Activated naive CD8-positive, alpha-beta T cell treated with anti-CD3 and anti-CD28 coated beads, Interleukin-2, amount 10 ng/mL, durations not matched to agents 7 days and 5 days (primary cell): Measurements from ENCODE around the gene MBTPS2. TPM values are rescaled to one million over a fixed set of nuclear protein-coding genes. Genes with fewer than 3 reads are reported as not detected.
"Not testable (repeated sequence)": the region's sequence is repeated elsewhere in the genome, so short reads cannot be mapped to it uniquely, and the experiment has no call there.

Experiments
- ATAC-seq: fragments of 150-1000 bp; cut with Tn5 transposase; one replicate; pipeline ENCODE4 v1.10.0; 2021; ENCODE audit warnings: low read depth, moderate library complexity
- POLR2A ChIA-PET: fragments of 350-600 bp; sonication (Branson Sonifier 250); formaldehyde crosslinking; loops from one replicate; lab custom pipeline; 2021; ENCODE audit warnings: antibody characterized with exemption; lab: Charles Lee
- DNase-seq: peaks from one replicate; pipeline ENCODE4 v3.0.0; 2021
- H3K27ac Mint-ChIP-seq: one replicate; pipeline ENCODE4 v1.8.0; 2022; ENCODE audit warnings: mild to moderate bottlenecking, mixed read lengths
- H3K27me3 Mint-ChIP-seq: one replicate; pipeline ENCODE4 v1.8.0; 2022; ENCODE audit warnings: mild to moderate bottlenecking, moderate library complexity, mixed read lengths
- H3K36me3 Mint-ChIP-seq: one replicate; pipeline ENCODE4 v1.8.0; 2021; ENCODE audit warnings: mild to moderate bottlenecking, mixed read lengths
- H3K4me1 Mint-ChIP-seq: one replicate; pipeline ENCODE4 v1.8.0; 2021; ENCODE audit warnings: mixed read lengths
- H3K4me3 Mint-ChIP-seq: one replicate; pipeline ENCODE4 v1.8.0; 2022; ENCODE audit warnings: mild to moderate bottlenecking, moderate library complexity, mixed read lengths
- H3K9me3 Mint-ChIP-seq: one replicate; pipeline ENCODE4 v1.8.0; 2021; ENCODE audit warnings: mixed read lengths
- total RNA-seq, 2 experiments: library from RNA; stranded (reverse); gene quantifications; one replicate each; pipeline ENCODE4 v1.2.3, GENCODE V29; 2021

Gene MBTPS2
- total RNA-seq: 1 to 10 TPM; 8.1 to 9.0 TPM

GRCh38 chrX:21839334-21840192 lies at the start of gene MBTPS2:
MBTPS2 (plus strand) TSS chrX:21839617; CDS start chrX:21839735, 118 bp downstream.
- POLR2A ChIA-PET: interaction anchor here (0.7 to 1.4 kb wide), 3 partner anchors 74 to 134 kb away, joined by 3 to 11 read pairs (median 4); no protein-coding TSS in a partner anchor

GRCh38 chrX:21798677-21799219 lies 40.7 kb upstream of the MBTPS2 start:
- H3K4me3 Mint-ChIP-seq: no peak overlapping the region
- H3K4me1 Mint-ChIP-seq: no peaks in the 10 kb centered on the region
- H3K9me3 Mint-ChIP-seq: no peaks in the 10 kb centered on the region
- H3K27ac Mint-ChIP-seq: no peak overlapping the region
- POLR2A ChIA-PET: no interaction called here
- no peak for ATAC-seq
- no peaks in the 10 kb centered on the region for H3K36me3 Mint-ChIP-seq
- DNase-seq: no peak
- H3K27me3 Mint-ChIP-seq: no peaks in the 10 kb centered on the region

More at GRCh38 chrX:21839334-21840192, at the start of gene MBTPS2:
- DNase-seq (peak; percentile 83), ATAC-seq (peak; percentile 93)
- Mint-ChIP-seq H3K4me3 (peak within 1 kb of the TSS; percentile 89), H3K27ac (peak within 1 kb of the TSS; percentile 88), H3K9me3 (no peaks in the 10 kb centered on the region), H3K4me1 (peaks cover 3% of the 10 kb centered on the region), H3K36me3 (peaks cover 5% of the 10 kb centered on the region), H3K27me3 (no peaks in the 10 kb centered on the region)

DNA sequence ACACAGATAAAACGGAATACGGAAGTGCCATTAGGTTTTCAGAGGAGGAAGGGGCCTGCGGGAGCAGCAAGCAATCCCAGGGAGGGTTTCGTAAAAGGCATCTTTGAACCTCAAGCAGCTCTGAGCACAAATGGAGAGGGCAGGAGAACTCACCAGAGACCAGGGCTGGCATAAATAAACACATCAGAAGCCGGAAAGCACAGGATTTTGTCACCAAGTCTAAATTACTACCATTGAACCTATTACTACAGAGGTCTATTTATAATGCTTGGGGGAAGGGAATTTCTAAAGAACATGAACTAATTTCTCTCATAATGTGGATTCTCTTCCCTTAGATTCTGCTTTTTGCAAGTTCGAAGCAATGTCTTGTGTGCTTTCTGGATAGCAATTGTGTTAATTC lies 39.6 kb upstream of the MBTPS2 start:
- no peak overlapping the region for H3K27ac Mint-ChIP-seq
- no peak overlapping the region for H3K4me3 Mint-ChIP-seq
- no peaks in the 10 kb centered on the region for H3K4me1 Mint-ChIP-seq
- ATAC-seq (no peak), DNase-seq (no peak)
- POLR2A ChIA-PET: no interaction called here
- H3K36me3 Mint-ChIP-seq: no peaks in the 10 kb centered on the region
- no peaks in the 10 kb centered on the region for H3K9me3 Mint-ChIP-seq
- no peaks in the 10 kb centered on the region for H3K27me3 Mint-ChIP-seq

- no peaks in the 10 kb centered on the region for H3K9me3 Mint-ChIP-seq
- no peak overlapping the region for H3K4me3 Mint-ChIP-seq
- no peaks in the 10 kb centered on the region for H3K36me3 Mint-ChIP-seq
- ATAC-seq (no peak), DNase-seq (no peak)
- no peak overlapping the region for H3K27ac Mint-ChIP-seq
- POLR2A ChIA-PET: no interaction called here
- H3K27me3 Mint-ChIP-seq: no peaks in the 10 kb centered on the region
- H3K4me1 Mint-ChIP-seq: no peaks in the 10 kb centered on the region
Measured at GRCh38 chrX:21800344-21800770, 39.1 kb upstream of the MBTPS2 start.

DNA sequence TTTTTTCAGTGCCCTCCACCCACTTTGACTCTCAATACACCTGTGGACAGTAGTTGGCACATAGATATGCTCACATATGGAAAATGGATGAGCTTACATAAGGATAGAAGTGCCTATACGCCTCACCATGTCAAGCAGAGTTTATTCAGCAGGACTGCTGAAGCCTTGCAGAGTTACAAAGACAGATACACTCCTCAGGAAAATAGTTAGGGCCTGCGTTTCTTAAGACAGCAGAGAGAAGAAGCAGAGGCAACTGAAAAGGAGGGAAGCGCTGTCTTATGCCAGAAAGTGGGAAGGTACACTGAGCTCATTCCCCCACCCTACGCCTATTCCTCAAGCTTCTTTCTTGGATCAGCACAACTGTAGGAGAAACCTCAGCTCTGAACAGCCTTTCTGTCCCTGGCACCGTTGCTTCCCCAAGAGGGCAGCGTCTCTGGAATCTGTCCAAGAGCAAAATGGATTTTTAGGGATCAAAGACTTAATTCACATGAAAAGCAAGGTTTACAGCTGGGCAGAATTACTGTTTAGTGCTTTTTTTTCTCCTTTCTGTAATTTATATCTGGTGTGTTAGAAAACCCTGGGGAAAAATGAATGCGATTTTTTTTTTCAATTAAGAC lies 37.3 kb upstream of the MBTPS2 start:
- Mint-ChIP-seq H3K27ac (no peak overlapping the region), H3K4me3 (no peak overlapping the region), H3K36me3 (no peaks in the 10 kb centered on the region), H3K4me1 (no peaks in the 10 kb centered on the region), H3K27me3 (no peaks in the 10 kb centered on the region), H3K9me3 (no peaks in the 10 kb centered on the region)
- POLR2A ChIA-PET: no interaction called here
- ATAC-seq: no peak
- DNase-seq: no peak

GRCh38 chrX:21802839-21803238 lies 36.6 kb upstream of the MBTPS2 start:
- Mint-ChIP-seq H3K9me3 (no peaks in the 10 kb centered on the region), H3K4me1 (no peaks in the 10 kb centered on the region), H3K36me3 (no peaks in the 10 kb centered on the region), H3K27me3 (peaks cover 3% of the 10 kb centered on the region), H3K4me3 (no peak overlapping the region), H3K27ac (no peak overlapping the region)
- ATAC-seq (no peak), DNase-seq (no peak)
- POLR2A ChIA-PET: no interaction called here

GRCh38 chrX:21806691-21807090 lies 32.7 kb upstream of the MBTPS2 start:
- ATAC-seq (no peak), DNase-seq (no peak)
- H3K4me1 Mint-ChIP-seq: no peaks in the 10 kb centered on the region
- H3K9me3 Mint-ChIP-seq: no peaks in the 10 kb centered on the region
- H3K4me3 Mint-ChIP-seq: no peak overlapping the region
- peaks cover 5% of the 10 kb centered on the region for H3K27me3 Mint-ChIP-seq
- no peaks in the 10 kb centered on the region for H3K36me3 Mint-ChIP-seq
- POLR2A ChIA-PET: no interaction called here
- no peak overlapping the region for H3K27ac Mint-ChIP-seq

DNA sequence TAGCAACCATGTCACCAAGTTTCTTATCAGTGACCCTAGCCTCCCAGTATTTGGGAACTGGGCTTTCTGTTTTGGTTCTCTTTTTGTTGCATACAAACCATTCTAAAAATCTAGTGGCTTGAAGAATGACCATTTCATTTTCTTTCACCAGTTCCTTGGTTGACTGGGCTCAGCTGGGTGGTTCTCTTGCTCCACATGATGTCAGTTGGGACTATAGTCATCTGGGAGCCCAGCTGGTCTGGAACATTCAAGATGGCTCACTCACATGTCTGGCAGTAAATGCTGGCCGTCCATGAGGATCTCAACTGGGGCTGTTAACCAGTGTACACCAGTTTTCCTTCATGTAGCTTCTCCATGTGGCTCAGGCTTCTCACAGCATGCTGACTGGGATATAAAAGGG lies 27.6 kb upstream of the MBTPS2 start:
- ATAC-seq: no peak
- Mint-ChIP-seq H3K4me1 (peaks cover 1% of the 10 kb centered on the region), H3K36me3 (no peaks in the 10 kb centered on the region), H3K27ac (no peak overlapping the region), H3K27me3 (peaks cover 5% of the 10 kb centered on the region), H3K4me3 (no peak overlapping the region), H3K9me3 (no peaks in the 10 kb centered on the region)
- no peak for DNase-seq
- POLR2A ChIA-PET: no interaction called here

DNA sequence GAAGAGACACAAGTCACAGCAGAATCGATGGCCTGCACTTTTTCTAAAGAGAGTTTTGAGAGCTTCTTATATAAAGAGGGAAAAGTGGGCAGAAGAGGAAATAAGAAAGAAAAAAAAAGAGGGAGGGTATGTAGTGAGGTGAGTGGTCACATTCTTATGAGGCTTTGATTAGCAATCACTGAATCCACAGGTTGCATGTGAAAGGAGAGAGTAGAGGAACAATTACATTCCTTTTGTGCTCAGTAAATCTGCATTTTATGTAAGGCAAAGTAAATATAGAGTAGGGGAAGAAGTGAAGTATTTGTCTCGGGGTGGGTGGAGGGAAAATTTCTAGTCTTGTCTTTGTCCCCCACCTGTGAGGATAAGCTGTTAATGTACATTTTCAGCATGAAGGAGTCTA lies 26.8 kb upstream of the MBTPS2 start:
- POLR2A ChIA-PET: no interaction called here
- H3K36me3 Mint-ChIP-seq: no peaks in the 10 kb centered on the region
- H3K27ac Mint-ChIP-seq: no peak overlapping the region
- no peaks in the 10 kb centered on the region for H3K9me3 Mint-ChIP-seq
- H3K4me1 Mint-ChIP-seq: peaks cover 1% of the 10 kb centered on the region
- H3K27me3 Mint-ChIP-seq: peaks cover 7% of the 10 kb centered on the region
- no peak overlapping the region for H3K4me3 Mint-ChIP-seq
- ATAC-seq (no peak), DNase-seq (no peak)

GRCh38 chrX:21813612-21814368 lies 25.6 kb upstream of the MBTPS2 start:
- ATAC-seq (no peak), DNase-seq (no peak)
- H3K9me3 Mint-ChIP-seq: no peaks in the 10 kb centered on the region
- no peak overlapping the region for H3K27ac Mint-ChIP-seq
- POLR2A ChIA-PET: no interaction called here
- H3K4me1 Mint-ChIP-seq: peaks cover 1% of the 10 kb centered on the region
- no peaks in the 10 kb centered on the region for H3K36me3 Mint-ChIP-seq
- H3K4me3 Mint-ChIP-seq: no peak overlapping the region
- H3K27me3 Mint-ChIP-seq: peaks cover 3% of the 10 kb centered on the region

GRCh38 chrX:21816136-21816535 lies 23.3 kb upstream of the MBTPS2 start:
- peaks cover 1% of the 10 kb centered on the region for H3K4me1 Mint-ChIP-seq
- H3K4me3 Mint-ChIP-seq: no peak overlapping the region
- POLR2A ChIA-PET: no interaction called here
- peaks cover 3% of the 10 kb centered on the region for H3K27me3 Mint-ChIP-seq
- no peaks in the 10 kb centered on the region for H3K9me3 Mint-ChIP-seq
- ATAC-seq (no peak), DNase-seq (no peak)
- H3K27ac Mint-ChIP-seq: no peak overlapping the region
- H3K36me3 Mint-ChIP-seq: no peaks in the 10 kb centered on the region

- H3K9me3 Mint-ChIP-seq, H3K4me3 Mint-ChIP-seq, ATAC-seq, POLR2A ChIA-PET, H3K36me3 Mint-ChIP-seq, H3K4me1 Mint-ChIP-seq, DNase-seq, H3K27ac Mint-ChIP-seq, H3K27me3 Mint-ChIP-seq: not testable (repeated sequence)
Measured at GRCh38 chrX:21820170-21820569, 19.2 kb upstream of the MBTPS2 start.

GRCh38 chrX:21821875-21822274 lies 17.5 kb upstream of the MBTPS2 start:
- Mint-ChIP-seq H3K36me3 (no peaks in the 10 kb centered on the region), H3K27me3 (peaks cover 3% of the 10 kb centered on the region), H3K9me3 (no peaks in the 10 kb centered on the region), H3K27ac (no peak overlapping the region), H3K4me1 (no peaks in the 10 kb centered on the region), H3K4me3 (no peak overlapping the region)
- ATAC-seq (no peak), DNase-seq (no peak)
- POLR2A ChIA-PET: no interaction called here
